GM19452 (cell line): Measurements from ENCODE around the gene LMO1.
A peak's percentile ranks its signal among the peaks of the same experiment; 100 is the strongest.

Experiments used
- ATAC-seq: cut with Tn5 transposase; IDR thresholded peaks from one replicate; pipeline ENCODE4 v1.9.1; 2021; ENCODE audit not compliant: unreplicated experiment

The LMO1 gene

GRCh38 chr11:8207080-8208000 lies 56.3 kb downstream of the LMO1 start:
- ATAC-seq: no peak

GRCh38 chr11:8206251-8207079 lies 57.2 kb downstream of the LMO1 start:
- ATAC-seq: no peak

GRCh38 chr11:8205566-8205965 lies 58.1 kb downstream of the LMO1 start:
- no peak for ATAC-seq

DNA sequence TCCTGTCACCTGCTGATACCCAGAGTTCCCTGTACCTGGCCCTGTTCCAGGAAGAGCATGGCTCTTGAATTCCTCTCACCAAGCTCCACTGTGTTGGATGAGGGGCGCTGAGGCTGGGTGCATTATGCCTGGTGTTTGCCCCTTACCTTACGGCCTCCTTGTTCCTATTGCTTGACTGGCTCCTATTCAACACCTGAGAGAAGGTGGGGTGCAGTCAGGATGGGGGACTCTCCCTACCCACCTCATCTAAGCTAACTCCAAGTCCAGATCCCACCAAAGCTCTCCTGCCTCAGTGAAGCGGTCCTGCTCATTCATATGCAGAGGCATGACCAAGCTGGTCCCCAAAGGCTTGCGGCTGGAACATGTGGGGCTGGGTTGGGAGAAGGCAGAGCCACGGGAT lies 59.1 kb downstream of the LMO1 start:
- ATAC-seq: no peak

DNA sequence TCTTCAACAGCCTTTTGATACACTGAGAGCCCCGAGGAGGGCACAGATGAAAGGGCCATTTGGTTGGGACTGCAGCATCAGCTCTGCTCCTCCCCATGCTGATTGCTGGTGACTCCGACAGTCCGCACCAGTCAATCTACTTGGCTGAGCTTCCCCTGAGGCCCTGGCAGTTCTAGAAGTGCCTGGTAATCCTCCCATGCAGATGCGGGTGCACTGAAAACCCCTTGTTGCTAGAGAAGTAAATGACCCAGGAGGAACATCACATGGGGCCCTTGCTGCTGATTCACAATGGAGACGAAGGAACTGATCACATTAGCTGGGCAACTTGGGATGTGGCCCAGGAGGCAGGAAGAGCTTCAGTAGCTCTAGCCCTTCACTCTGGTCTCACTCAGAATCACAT lies 59.7 kb downstream of the LMO1 start:
- ATAC-seq: no peak

DNA sequence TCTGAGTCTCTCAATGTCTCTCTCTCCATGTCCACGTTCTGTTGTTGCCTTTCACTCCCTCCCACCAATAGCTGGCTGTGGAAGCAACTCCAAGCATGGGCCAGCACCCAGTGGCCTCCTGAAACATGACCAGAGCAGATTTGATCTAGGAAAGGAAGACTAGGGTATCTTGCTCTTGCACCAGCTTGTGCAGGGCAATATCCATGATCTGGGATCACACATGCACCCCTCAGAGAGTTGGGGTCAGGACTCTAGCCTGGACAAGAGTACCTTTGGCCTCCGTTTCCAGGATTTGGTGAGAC lies 60.3 kb downstream of the LMO1 start:
- ATAC-seq: no peak

DNA sequence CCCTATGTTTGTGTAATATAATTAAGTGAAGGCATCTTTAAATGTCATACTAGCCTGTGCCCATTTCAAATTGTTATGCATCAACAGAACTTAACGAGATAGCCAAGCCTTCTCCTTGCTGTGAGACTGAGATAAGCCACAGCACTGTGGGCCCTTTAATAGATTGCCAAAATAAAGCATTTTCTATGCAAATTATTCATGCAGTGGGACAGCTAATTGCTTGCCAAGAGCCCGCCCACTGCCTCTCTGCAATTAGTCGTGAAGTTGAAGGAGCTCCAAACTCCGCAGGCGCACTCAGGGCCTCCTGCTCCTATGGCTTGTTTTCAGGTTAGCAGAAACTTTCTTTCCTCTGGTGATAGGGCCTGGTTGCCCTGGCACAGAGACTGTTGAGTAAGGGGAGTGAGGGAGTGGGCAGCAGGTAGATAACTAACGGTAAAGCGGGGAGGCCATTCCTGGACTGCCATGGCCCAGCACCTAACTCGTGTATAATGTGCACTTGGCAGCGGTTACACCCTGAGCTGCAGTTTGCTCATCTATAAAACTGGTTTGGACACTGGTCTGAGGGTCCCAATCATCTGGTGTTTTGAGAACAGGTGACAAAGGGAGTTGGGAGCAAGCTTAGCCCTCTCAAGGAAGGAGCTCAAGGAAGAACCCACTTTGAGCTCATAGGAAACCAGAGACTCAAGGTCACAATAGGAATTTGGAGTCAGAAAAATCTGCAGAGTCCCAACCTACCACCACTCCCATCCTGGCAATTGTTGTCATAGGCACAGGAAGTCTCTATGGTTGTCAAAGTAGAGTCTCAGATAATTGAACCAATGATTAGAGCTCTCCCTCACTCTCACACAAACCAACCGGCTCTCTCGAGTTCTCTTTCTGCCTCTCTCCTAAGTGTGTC lies 60.9 kb downstream of the LMO1 start:
- ATAC-seq: no peak

DNA sequence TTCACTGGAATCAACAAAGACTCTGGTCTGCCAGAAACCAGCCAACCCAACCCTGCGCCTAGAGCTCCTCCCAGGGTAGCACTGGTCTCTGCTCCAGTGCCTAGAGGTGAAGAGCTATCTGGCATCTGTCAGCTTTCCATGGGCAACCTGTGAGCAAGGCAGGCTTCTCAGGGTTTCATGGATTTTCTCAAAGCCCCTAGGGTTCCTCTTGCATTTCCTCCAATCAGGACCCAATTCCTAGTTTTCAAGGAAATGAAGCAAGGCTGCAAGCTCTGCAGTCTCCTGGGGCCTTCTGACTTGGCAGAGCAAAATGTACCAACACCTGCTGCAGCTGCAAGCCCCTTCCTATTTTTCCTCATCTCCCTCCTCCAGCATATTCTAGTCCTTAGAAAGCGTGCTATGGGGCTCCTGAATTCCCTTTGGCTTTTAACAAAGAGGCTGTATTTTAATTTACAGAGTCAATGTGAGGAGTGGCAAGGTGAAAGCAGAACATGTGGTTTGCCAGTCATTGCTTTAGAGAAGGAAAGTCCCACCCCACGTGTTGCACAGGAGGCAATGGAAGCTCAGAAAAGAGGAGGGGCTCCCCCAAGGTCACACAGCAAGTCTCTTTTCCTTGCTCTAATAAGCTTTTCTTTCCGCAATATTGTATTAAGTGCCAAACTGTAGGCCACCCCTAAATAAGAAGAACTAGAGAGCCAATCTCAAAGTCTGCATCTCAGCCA lies 61.9 kb downstream of the LMO1 start:
- peak; percentile 91 for ATAC-seq

DNA sequence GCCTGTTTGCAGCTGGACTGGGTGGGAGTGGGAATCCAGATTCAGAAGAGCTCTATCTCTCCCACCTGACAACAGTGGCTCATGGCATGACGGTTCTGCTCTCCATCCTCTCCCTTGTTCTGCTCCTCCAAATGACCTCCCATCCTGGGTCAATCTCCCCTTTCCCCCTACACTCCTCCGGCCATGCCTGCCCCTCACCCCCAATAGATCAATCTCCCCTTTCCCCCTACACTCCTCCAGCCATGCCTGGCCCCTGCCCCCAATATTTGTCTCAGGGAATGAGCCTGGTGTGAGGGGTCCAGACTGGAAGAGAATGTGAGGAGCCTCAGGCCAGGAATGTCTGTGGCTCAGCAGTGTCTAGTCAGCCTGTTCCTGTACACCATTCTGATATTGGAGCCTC lies 64.0 kb downstream of the LMO1 start:
- no peak for ATAC-seq

GRCh38 chr11:8196749-8197148 lies 66.9 kb downstream of the LMO1 start:
- no peak for ATAC-seq

GRCh38 chr11:8194956-8195355 lies 68.7 kb downstream of the LMO1 start:
- ATAC-seq: no peak

DNA sequence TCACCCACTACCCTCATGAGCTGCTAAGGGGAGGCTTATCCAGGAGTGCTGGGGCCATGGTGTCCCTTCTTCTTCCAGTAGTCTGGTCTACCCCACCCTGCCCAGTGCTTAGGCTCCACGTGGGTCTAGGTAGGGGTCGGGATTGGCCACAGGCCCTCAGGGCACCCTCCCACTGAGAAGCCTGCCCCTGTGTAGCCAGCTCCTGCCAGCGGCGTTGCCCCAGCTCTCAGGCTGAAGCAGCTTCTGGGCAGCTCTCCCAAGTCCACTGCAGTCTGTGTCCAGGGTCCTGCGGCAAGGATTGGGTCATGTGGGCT lies 70.8 kb downstream of the LMO1 start:
- no peak for ATAC-seq

DNA sequence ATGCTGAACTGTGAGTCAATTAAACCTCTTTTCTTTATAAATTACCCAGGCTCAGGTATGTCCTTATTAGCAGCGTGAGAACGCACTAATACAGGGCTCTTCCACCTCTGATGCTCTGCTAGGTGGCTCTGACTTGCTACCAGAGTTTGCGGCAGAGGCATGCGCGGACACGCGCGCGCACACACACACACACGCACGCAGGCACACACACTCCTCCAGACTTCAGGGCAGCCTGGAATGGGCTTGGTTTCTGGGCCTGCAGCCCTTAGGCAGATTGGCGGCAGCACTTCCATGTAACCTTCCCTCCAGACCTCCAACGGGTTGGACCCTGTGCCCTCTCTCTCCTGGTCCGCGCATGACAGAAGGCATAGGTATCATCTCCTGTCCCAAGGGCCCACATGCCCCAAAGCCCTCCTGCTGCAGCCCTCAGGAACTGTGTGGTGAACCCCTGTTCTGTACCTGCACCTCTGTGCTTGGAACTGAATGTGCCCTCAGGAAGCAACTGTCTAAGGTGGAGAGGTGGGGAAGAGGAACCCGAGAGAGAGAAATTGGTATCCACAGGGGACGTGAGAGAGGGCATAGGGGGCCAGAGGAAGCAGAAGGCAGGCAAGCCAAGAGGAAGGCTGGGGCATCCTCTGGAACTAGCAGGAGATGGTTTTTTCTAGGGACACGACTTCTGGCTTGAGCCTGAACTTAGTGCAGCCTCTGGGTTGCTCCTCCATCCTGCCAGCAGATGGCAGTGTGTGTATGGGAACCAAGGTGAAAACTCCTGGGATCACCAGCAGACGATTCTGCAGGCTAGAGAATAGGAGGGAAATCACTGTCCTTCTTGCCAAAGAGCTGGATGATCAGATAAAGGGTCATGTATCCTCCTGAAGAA lies 71.4 kb downstream of the LMO1 start:
- no peak for ATAC-seq

GRCh38 chr11:8190431-8190830 lies 73.2 kb downstream of the LMO1 start:
- ATAC-seq: no peak

DNA sequence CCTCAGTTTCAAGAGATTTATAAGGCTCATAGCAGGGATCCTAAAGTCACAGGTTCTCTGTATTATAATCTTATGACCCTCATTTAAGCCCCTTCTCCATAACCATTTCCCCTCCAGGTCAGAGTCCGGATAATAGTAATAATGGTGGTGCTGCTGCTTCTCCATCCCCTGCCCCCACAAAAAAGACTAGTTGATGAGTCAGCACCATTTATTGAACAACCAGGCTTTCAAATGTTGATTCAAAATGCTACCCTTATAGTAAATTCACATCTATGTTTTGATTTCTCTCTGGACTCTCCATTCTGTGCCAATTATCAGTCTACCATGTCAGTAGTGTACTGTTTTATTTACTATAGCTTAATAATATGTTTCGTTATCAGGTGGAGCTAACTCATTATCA lies 77.2 kb downstream of the LMO1 start:
- no peak for ATAC-seq

DNA sequence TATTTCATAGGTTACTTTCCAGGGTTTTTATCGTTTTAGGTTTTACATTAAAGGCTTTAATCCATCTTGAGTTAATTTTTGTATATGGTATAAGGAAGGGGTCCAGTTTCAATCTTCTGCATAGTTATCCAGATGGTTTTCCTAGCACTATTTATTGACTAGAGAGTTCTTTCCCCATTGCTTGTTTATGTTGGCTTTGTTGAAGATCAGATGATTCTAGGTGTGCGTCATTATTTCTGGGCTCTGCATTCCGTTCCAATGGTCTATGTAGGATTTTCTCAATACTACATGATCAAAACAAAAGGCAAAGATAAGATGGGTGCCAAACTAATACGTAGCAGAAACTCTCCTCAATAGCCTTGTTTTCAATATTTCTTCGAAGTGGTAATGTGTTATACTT lies 80.6 kb downstream of the LMO1 start:
- no peak for ATAC-seq

GRCh38 chr11:8180469-8180868 lies 83.2 kb downstream of the LMO1 start:
- ATAC-seq: no peak

- ATAC-seq: no peak
These were observed 85.4 kb downstream of the LMO1 start for GRCh38 chr11:8178297-8178696.

DNA sequence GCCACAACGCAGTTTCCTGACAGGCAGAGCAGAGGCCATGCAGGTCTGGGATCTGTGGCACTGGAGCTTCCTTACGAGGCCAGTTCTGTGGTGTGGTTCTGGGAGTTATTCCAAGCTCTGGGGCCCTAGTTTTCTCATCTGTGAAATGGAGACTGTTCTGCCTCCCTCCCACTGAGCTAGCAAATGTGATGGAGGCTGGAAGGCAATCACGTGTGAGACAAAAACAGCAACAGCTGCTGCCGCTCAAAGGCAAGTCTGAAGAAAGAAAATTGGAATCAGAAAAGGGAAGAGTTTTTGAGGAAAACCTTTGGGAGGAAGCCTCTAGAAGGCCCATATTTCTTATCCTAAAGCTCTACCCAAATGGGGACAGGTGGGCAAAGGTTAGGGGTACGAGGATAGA lies 86.5 kb downstream of the LMO1 start:
- no peak for ATAC-seq
